ENCODE data around the gene B4GALT5. TPM values are rescaled to one million over a fixed set of nuclear protein-coding genes. Genes with fewer than 3 reads are reported as not detected.

Gene B4GALT5
- total RNA-seq, 1 experiment from 2014 or later: 63.1 TPM

DNA sequence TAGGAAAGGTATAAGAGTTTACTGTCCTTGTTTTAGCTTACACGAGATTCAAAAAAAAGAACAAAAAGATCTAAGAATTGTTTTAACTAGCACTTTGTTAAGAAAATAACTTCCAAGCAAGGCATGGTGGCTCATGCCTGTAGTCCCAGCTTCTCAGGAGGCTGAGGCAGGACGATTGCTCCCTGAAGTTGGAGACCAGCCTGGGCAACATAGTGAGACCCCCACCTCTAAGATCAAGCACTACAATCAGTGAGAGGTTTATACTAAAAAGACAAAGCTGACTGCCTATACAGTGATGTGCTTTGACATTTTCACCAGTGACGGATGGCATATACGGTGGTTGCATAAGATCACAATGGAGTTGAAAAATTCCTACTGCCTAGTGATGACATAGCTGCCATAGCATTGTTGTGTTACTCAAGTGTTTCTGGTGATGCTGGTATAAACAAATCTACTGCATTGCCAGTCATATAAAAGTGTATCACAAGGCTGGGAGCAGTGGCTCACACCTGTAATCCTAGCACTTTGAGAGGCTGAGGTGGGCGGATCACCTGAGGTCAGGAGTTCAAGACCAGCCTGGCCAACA, 68.6 kb downstream of the B4GALT5 start:
- peak overlapping the region; percentile 2; the same call in 1 of the 2 replicates for H3K27ac ChIP-seq
- peaks cover 70% of the 10 kb centered on the region for H3K79me2 ChIP-seq (ENCODE audit: low read depth)
- peak in 1 of 2 experiments; percentile 45 for DNase-seq
- no peaks in the 10 kb centered on the region for H3K9me2 ChIP-seq (ENCODE audit: insufficient read depth)
- H3K27me3 ChIP-seq (ENCODE audit: insufficient read depth, low read depth): no peaks in the 10 kb centered on the region
- no peak overlapping the region for H3K4me2 ChIP-seq
- intact Hi-C loops (cut with micrococcal nuclease; ENCODE audit: unreplicated experiment): no loop called here
- H3K4me1 ChIP-seq (replicated peaks; ENCODE audit: insufficient read depth): 0 out of 2 replicates have a peak, but pooled peaks cover 7% of the 10 kb centered on the region
- no peak overlapping the region for H2AFZ ChIP-seq
- no peaks in the 10 kb centered on the region for H3K9me3 ChIP-seq (ENCODE audit: insufficient read depth, low read depth)
- peaks cover 7% of the 10 kb centered on the region; the same call in 1 of the 2 replicates for H4K20me1 ChIP-seq (ENCODE audit: insufficient read depth)
- BruUV-seq (replicated peaks): no TSS peak
- TF ChIP-seq, protein P1, sequence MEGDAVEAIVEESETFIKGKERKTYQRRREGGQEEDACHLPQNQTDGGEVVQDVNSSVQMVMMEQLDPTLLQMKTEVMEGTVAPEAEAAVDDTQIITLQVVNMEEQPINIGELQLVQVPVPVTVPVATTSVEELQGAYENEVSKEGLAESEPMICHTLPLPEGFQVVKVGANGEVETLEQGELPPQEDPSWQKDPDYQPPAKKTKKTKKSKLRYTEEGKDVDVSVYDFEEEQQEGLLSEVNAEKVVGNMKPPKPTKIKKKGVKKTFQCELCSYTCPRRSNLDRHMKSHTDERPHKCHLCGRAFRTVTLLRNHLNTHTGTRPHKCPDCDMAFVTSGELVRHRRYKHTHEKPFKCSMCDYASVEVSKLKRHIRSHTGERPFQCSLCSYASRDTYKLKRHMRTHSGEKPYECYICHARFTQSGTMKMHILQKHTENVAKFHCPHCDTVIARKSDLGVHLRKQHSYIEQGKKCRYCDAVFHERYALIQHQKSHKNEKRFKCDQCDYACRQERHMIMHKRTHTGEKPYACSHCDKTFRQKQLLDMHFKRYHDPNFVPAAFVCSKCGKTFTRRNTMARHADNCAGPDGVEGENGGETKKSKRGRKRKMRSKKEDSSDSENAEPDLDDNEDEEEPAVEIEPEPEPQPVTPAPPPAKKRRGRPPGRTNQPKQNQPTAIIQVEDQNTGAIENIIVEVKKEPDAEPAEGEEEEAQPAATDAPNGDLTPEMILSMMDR (conservative IDR thresholded peaks at IDR 0.05): no peak
- TF ChIP-seq EZH2 (IDR thresholded peaks at IDR 0.05; ENCODE audit: low read depth): no peak
- peaks cover 84% of the 10 kb centered on the region for H3K36me3 ChIP-seq (ENCODE audit: low read depth)
- POLR2A ChIA-PET (ENCODE audit: unreplicated experiment): interaction anchor here (0.5 to 0.6 kb wide), 2 partner anchors 13 to 31 kb away, joined by 3 to 11 read pairs; no protein-coding TSS in a partner anchor
- H3K4me3 ChIP-seq: no peak overlapping the region
- CTCF ChIA-PET: no interaction called here
- H3F3A ChIP-seq (ENCODE audit: insufficient read depth, low read depth): peaks cover 87% of the 10 kb centered on the region

DNA sequence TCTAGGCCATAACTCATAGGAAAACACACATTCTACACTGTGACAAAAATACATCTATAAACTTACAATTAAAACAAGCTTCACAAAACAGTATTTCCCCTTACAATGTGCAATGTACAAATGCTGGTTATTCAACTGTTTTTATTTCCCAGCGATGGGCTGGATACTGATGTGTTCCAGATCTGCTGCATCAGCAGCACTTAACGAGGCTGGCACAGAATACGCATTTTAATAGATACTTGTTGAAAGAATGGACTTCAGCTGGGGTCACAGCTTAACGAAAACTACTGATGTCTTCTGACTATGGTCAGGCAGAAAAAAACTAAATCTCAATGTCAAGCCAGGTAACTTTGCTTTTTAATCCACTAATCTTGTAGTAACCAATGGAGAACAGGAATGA, 70.9 kb downstream of the B4GALT5 start:
- H3K4me1 ChIP-seq (replicated peaks; ENCODE audit: insufficient read depth): no peaks in the 10 kb centered on the region
- H3K9me2 ChIP-seq (ENCODE audit: insufficient read depth): no peaks in the 10 kb centered on the region
- peaks cover 10% of the 10 kb centered on the region; the same call in 1 of the 2 replicates for H4K20me1 ChIP-seq (ENCODE audit: insufficient read depth)
- H3F3A ChIP-seq (ENCODE audit: insufficient read depth, low read depth): peaks cover 91% of the 10 kb centered on the region
- H3K27ac ChIP-seq: no peak overlapping the region
- no TSS peak for BruUV-seq (replicated peaks)
- H3K9me3 ChIP-seq (ENCODE audit: insufficient read depth, low read depth): no peaks in the 10 kb centered on the region
- ChIA-PET POLR2A (ENCODE audit: unreplicated experiment) (no interaction called here), CTCF (no interaction called here)
- no peak overlapping the region for H3K4me2 ChIP-seq
- TF ChIP-seq EZH2 (IDR thresholded peaks at IDR 0.05; ENCODE audit: low read depth): no peak
- TF ChIP-seq, protein P1 (conservative IDR thresholded peaks at IDR 0.05): no peak
- intact Hi-C loops (cut with micrococcal nuclease; ENCODE audit: unreplicated experiment): no loop called here
- H3K27me3 ChIP-seq (ENCODE audit: insufficient read depth, low read depth): no peaks in the 10 kb centered on the region
- H2AFZ ChIP-seq: no peak overlapping the region
- H3K4me3 ChIP-seq: no peak overlapping the region
- no peak for DNase-seq
- peaks cover 60% of the 10 kb centered on the region for H3K79me2 ChIP-seq (ENCODE audit: low read depth)
- H3K36me3 ChIP-seq (ENCODE audit: low read depth): peaks cover 78% of the 10 kb centered on the region

DNA sequence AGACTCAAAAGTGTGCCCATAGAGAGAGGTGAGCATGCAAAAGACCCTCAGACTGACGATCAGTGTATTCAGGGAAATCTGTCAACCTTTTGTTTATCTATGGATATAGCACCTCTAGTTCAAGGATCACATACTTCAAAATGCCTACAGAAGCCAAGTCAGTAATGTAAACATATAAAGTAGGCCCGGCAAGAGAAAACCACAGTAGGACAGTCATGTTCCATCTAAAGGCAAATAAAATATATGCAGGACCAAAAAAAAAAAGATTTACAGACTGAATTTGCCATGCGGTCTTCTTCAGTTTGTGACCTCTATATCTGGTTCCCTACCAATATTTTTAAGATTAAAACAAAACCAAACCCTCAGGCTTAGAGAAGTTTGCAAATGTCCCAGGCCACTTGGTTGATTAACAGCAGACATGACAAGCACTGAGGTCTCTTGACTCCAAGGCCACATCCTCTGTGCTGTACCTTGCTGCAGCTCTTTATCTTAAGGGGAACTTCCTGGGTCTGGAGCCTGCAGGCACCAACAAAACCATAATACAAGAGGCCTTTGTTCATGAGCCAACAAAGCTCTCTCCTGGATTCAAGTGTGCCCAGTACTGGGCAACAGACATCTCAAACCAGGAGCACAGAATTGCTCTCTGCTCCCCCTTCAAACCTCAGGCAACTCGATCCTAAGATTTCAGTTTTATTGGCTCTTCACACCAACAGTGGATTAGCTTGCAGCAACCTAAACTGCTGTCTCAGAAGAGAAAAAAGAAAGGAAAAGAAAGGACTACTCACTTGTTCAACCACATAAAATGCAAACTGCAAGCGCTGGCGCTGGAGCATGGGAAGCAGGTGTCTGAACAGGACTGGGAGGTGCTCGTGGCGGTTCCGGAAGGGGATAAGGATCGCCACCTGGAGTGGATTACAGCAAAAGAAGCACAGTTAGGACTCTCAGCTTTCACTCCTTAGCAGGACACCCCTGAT, 71.7 kb downstream of the B4GALT5 start:
- Histone ChIP-seq H3K4me2 (no peak overlapping the region), H3K36me3 (ENCODE audit: low read depth) (peaks cover 77% of the 10 kb centered on the region), H4K20me1 (ENCODE audit: insufficient read depth) (peaks cover 10% of the 10 kb centered on the region), H3K9me2 (ENCODE audit: insufficient read depth) (no peaks in the 10 kb centered on the region), H3K4me3 (no peak overlapping the region), H3K27ac (no peak overlapping the region), H3K4me1 (replicated peaks; ENCODE audit: insufficient read depth) (no peaks in the 10 kb centered on the region), H2AFZ (no peak overlapping the region), H3F3A (ENCODE audit: insufficient read depth, low read depth) (peaks cover 89% of the 10 kb centered on the region), H3K27me3 (ENCODE audit: insufficient read depth, low read depth) (no peaks in the 10 kb centered on the region), H3K79me2 (ENCODE audit: low read depth) (peaks cover 52% of the 10 kb centered on the region), H3K9me3 (ENCODE audit: insufficient read depth, low read depth) (no peaks in the 10 kb centered on the region)
- intact Hi-C loops (cut with micrococcal nuclease; ENCODE audit: unreplicated experiment): no loop called here
- no TSS peak for BruUV-seq (replicated peaks)
- DNase-seq: no peak
- TF ChIP-seq, protein P1 (conservative IDR thresholded peaks at IDR 0.05): no peak
- TF ChIP-seq EZH2 (IDR thresholded peaks at IDR 0.05; ENCODE audit: low read depth): no peak
- ChIA-PET POLR2A (ENCODE audit: unreplicated experiment) (no interaction called here), CTCF (no interaction called here)

Measured in PC-9 (cell line).